Keratinocyte (primary cell): ENCODE data around the gene CCDC192. TPM values are rescaled to one million over a fixed set of nuclear protein-coding genes. Genes with fewer than 3 reads are reported as not detected.

Experiments used
- DNase-seq: peaks from one replicate; pipeline ENCODE4 v3.0.0-alpha.2; 2011; ENCODE audit warnings: low read depth, missing footprints, low spot score
- FAIRE-seq: peaks from 2 replicates; lab custom pipeline; 2011; peaks lifted over from hg19 to GRCh38; lab: Jason Lieb, UNC
- H2AFZ ChIP-seq: 2 replicates; pipeline ENCODE4 v1.6.0; 2012; ENCODE audit warnings: low read length, control low read depth, inconsistent platforms; ENCODE audit not compliant: control insufficient read depth
- H3K27ac ChIP-seq: 2 replicates; pipeline ENCODE4 v1.5.1; 2011; ENCODE audit warnings: low read length; ENCODE audit not compliant: control insufficient read depth, insufficient read depth
- H3K27me3 ChIP-seq: 3 replicates; pipeline ENCODE4 v1.6.0; 2011; ENCODE audit warnings: low read length; ENCODE audit not compliant: control insufficient read depth, insufficient read depth; ENCODE audit errors: extremely low read depth
- H3K36me3 ChIP-seq, 2 experiments: 2 replicates in 1 of 2; 3 replicates in 1 of 2; pipeline ENCODE4 v1.5.1; 2011; ENCODE audit warnings: low read length in 2 of 2, mild to moderate bottlenecking in 1 of 2; ENCODE audit not compliant: control insufficient read depth in 2 of 2, insufficient read depth in 2 of 2; ENCODE audit errors: extremely low read depth in 1 of 2
- H3K4me1 ChIP-seq: 3 replicates; pipeline ENCODE4 v1.5.1; 2011; ENCODE audit warnings: low read length; ENCODE audit not compliant: control insufficient read depth, insufficient read depth; ENCODE audit errors: extremely low read depth
- H3K4me2 ChIP-seq: 3 replicates; pipeline ENCODE4 v1.6.0; 2011; ENCODE audit warnings: low read depth, low read length; ENCODE audit not compliant: control insufficient read depth, insufficient read depth; ENCODE audit errors: extremely low read depth
- H3K4me3 ChIP-seq, 3 experiments: fragments of 200-600 bp in 1 of 3; sonication (generic) in 1 of 3; 2 replicates in 2 of 3; 3 replicates in 1 of 3; pipeline ENCODE4 v1.5.1; 2011 to 2016; ENCODE audit warnings: low read length in 3 of 3, mild to moderate bottlenecking in 3 of 3, control low read depth in 2 of 3, inconsistent platforms in 1 of 3, low read depth in 1 of 3, mixed read lengths in 1 of 3, mixed run types in 1 of 3, moderate library complexity in 1 of 3; ENCODE audit not compliant: control insufficient read depth in 2 of 3, insufficient read depth in 2 of 3; ENCODE audit errors: extremely low read depth in 1 of 3
- H3K79me2 ChIP-seq: 2 replicates; pipeline ENCODE4 v1.6.0; 2012; ENCODE audit warnings: low read length; ENCODE audit not compliant: control insufficient read depth, insufficient read depth
- H3K9ac ChIP-seq: 3 replicates; pipeline ENCODE4 v1.6.0; 2011; ENCODE audit warnings: low read length; ENCODE audit not compliant: control insufficient read depth, insufficient read depth; ENCODE audit errors: extremely low read depth
- H3K9me1 ChIP-seq: 3 replicates; pipeline ENCODE4 v1.6.0; 2011; ENCODE audit warnings: low read length; ENCODE audit not compliant: control insufficient read depth, insufficient read depth; ENCODE audit errors: extremely low read depth
- H3K9me3 ChIP-seq: 2 replicates; pipeline ENCODE4 v1.5.1; 2012; ENCODE audit warnings: low read depth, low read length; ENCODE audit not compliant: control insufficient read depth
- H4K20me1 ChIP-seq: 3 replicates; pipeline ENCODE4 v1.6.0; 2011; ENCODE audit warnings: low read length; ENCODE audit not compliant: control insufficient read depth, insufficient read depth; ENCODE audit errors: extremely low read depth
- CTCF ChIP-seq, 3 experiments: IDR thresholded peaks in 1 of 3; conservative IDR thresholded peaks in 1 of 3; optimal IDR thresholded peaks in 1 of 3; 2 replicates in 2 of 3; 3 replicates in 1 of 3; pipeline versions ENCODE3 to v1.5.1; 2011; ENCODE audit warnings: low read length in 3 of 3, mild to moderate bottlenecking in 3 of 3, moderate library complexity in 2 of 3, control low read depth in 1 of 3, inconsistent platforms in 1 of 3; ENCODE audit not compliant: insufficient read depth in 2 of 3; ENCODE audit errors: extremely low read depth in 1 of 3
- EZH2 ChIP-seq: IDR thresholded peaks from one replicate; pipeline ENCODE4 v1.6.1; 2012; ENCODE audit warnings: inconsistent platforms, mild to moderate bottlenecking, low read length, moderate library complexity
- dilution Hi-C: fragments of 300-500 bp; cut with MboI; formaldehyde crosslinking; loops from one replicate; pipeline ENCODE4 v1.7.0; 2020; ENCODE audit warnings: low sequenced_read_pairs; ENCODE audit not compliant: extremely low pct_ligation_motif_present
- polyA plus RNA-seq, 5 experiments: library from polyadenylated mRNA; depleted of rRNA in 3 of 5; stranded (reverse) in 3 of 5; stranded (forward) in 1 of 5; unstranded in 1 of 5; fragments of >200 nt; gene quantifications; 1 replicate in 1 of 5; 2 replicates in 3 of 5; 3 replicates in 1 of 5; pipeline versions ENCODE4 v1.2.1 to v1.2.3, GENCODE V29; 2011 to 2012; ENCODE audit warnings: missing spikeins in 2 of 5, low read depth in 1 of 5, low replicate concordance in 1 of 5

The CCDC192 gene
- polyA plus RNA-seq, 1 donor (not counting 4 experiments of a cell fraction or from before 2014, with no cell fraction given), result not detected

- DNase-seq (no peak), FAIRE-seq (peak; percentile 32)
- no peaks in the 10 kb centered on the region for H3K9me1 ChIP-seq
- dilution Hi-C loops, result no loop called here
- TF ChIP-seq CTCF (optimal IDR thresholded peaks at IDR 0.05 in 1 of 3, IDR thresholded peaks at IDR 0.05 in 1 of 3, conservative IDR thresholded peaks at IDR 0.05 in 1 of 3; ENCODE audit: extremely low read depth in 1 of 3, insufficient read depth in 2 of 3, low read length in 3 of 3) (no peak), EZH2 (no peak)
- H3K27me3 ChIP-seq, result no peaks in the 10 kb centered on the region
- H3K79me2 ChIP-seq, result no peaks in the 10 kb centered on the region
- H3K4me2 ChIP-seq, result peak overlapping the region; percentile 9
- H3K4me1 ChIP-seq, result no peaks in the 10 kb centered on the region
- H3K9me3 ChIP-seq, result no peaks in the 10 kb centered on the region
- H2AFZ ChIP-seq, result no peak overlapping the region
- no peak overlapping the region for H3K9ac ChIP-seq
- no peaks in the 10 kb centered on the region for H4K20me1 ChIP-seq
- no peak overlapping the region for H3K27ac ChIP-seq
- H3K36me3 ChIP-seq, result no peaks in the 10 kb centered on the region
- H3K4me3 ChIP-seq, result no peak overlapping the region
These were observed 146.7 kb downstream of the CCDC192 start for GRCh38 chr5:127849891-127850290.

- Histone ChIP-seq H3K9me1 (no peaks in the 10 kb centered on the region), H3K27ac (no peak overlapping the region), H3K9me3 (no peaks in the 10 kb centered on the region), H3K4me1 (no peaks in the 10 kb centered on the region), H4K20me1 (no peaks in the 10 kb centered on the region), H3K79me2 (no peaks in the 10 kb centered on the region), H3K4me3 (no peak overlapping the region), H3K27me3 (no peaks in the 10 kb centered on the region), H3K9ac (no peak overlapping the region), H3K36me3 (no peaks in the 10 kb centered on the region), H2AFZ (no peak overlapping the region), H3K4me2 (no peak overlapping the region)
- FAIRE-seq, result no peak
- dilution Hi-C loops, result no loop called here
- no peak for DNase-seq
- no peak for TF ChIP-seq EZH2
- TF ChIP-seq CTCF (optimal IDR thresholded peaks at IDR 0.05 in 1 of 3, IDR thresholded peaks at IDR 0.05 in 1 of 3, conservative IDR thresholded peaks at IDR 0.05 in 1 of 3; ENCODE audit: extremely low read depth in 1 of 3, insufficient read depth in 2 of 3, low read length in 3 of 3), result no peak
These were observed 148.8 kb downstream of the CCDC192 start for GRCh38 chr5:127851964-127852363.
